GM12878 (cell line): ENCODE measurements around the gene SHQ1. TPM values are rescaled to one million over a fixed set of nuclear protein-coding genes. Genes with fewer than 3 reads are reported as not detected.

Experiments
- ATAC-seq: fragments of 200-7000 bp; cut with Tn5 transposase; 3 replicates; pipeline ENCODE4 v1.9.1; 2020; ENCODE audit warnings: mild to moderate bottlenecking, moderate library complexity
- BruUV-seq: library from RNA; stranded (reverse); fragments of 400-500 nt; replicated peaks from 2 replicates; lab custom pipeline; 2021; lab: Mats Ljungman, UMichigan
- CTCF ChIA-PET: fragments of 300-600 bp; sonication (Branson Sonifier 250); formaldehyde crosslinking; extraction: SDS; loops from one replicate; lab custom pipeline; 2021; ENCODE audit warnings: inconsistent platforms; lab: Yijun Ruan, JAX
- POLR2A ChIA-PET: fragments of 350-600 bp; formaldehyde crosslinking; extraction: SDS; loops from one replicate; lab custom pipeline; 2021; ENCODE audit warnings: inconsistent platforms; lab: Charles Lee
- RAD21 ChIA-PET: fragments of 300-600 bp; sonication (Branson Sonifier 250); formaldehyde crosslinking; loops from one replicate; lab custom pipeline; 2023; ENCODE audit warnings: antibody characterized with exemption; ENCODE audit not compliant: unreplicated experiment; lab: Charles Lee
- SMC1A ChIA-PET: fragments of 300-600 bp; sonication (Branson Sonifier 250); formaldehyde crosslinking; loops from one replicate; lab custom pipeline; 2023; ENCODE audit not compliant: unreplicated experiment, uncharacterized antibody; lab: Charles Lee
- DNase-seq: peaks from one replicate; pipeline ENCODE4 v3.0.0-alpha.2; 2011; ENCODE audit warnings: low read depth, low spot score
- FAIRE-seq: peaks from 3 replicates; lab custom pipeline; 2011; peaks lifted over from hg19 to GRCh38; lab: Jason Lieb, UNC
- H2AFZ ChIP-seq: 2 replicates; pipeline ENCODE4 v1.6.0; 2011; ENCODE audit warnings: low read depth, low read length, control low read depth; ENCODE audit not compliant: control insufficient read depth
- H3K27ac ChIP-seq: 2 replicates; pipeline ENCODE4 v1.5.1; 2011; ENCODE audit warnings: control low read depth; ENCODE audit not compliant: control insufficient read depth, insufficient read depth
- H3K27me3 ChIP-seq, 2 experiments: replicated peaks in 1 of 2; 2 replicates each; pipeline versions ENCODE4 v1.6.0 to v1.6.1; 2011; ENCODE audit warnings: low read length in 1 of 2; ENCODE audit not compliant: control insufficient read depth in 2 of 2, insufficient read depth in 2 of 2
- H3K36me3 ChIP-seq, 2 experiments: 2 replicates each; pipeline ENCODE4 v1.5.1; 2011; ENCODE audit warnings: low read length in 1 of 2; ENCODE audit not compliant: control insufficient read depth in 2 of 2, insufficient read depth in 2 of 2
- H3K4me1 ChIP-seq: 2 replicates; pipeline ENCODE4 v1.6.1; 2011; ENCODE audit warnings: mild to moderate bottlenecking, low read length, moderate library complexity, mixed read lengths; ENCODE audit not compliant: control insufficient read depth, insufficient read depth
- H3K4me2 ChIP-seq: 2 replicates; pipeline ENCODE4 v1.6.0; 2011; ENCODE audit warnings: control low read depth; ENCODE audit not compliant: control insufficient read depth, insufficient read depth
- H3K4me3 ChIP-seq: fragments of 200-600 bp; sonication (generic); 2 replicates; pipeline ENCODE4 v1.5.1; 2016
- H3K79me2 ChIP-seq: 2 replicates; pipeline ENCODE4 v1.6.0; 2011; ENCODE audit warnings: low read length; ENCODE audit not compliant: control insufficient read depth, insufficient read depth
- H3K9ac ChIP-seq: 2 replicates; pipeline ENCODE4 v1.8.0; 2011; ENCODE audit warnings: low read length, control low read depth, mixed read lengths; ENCODE audit not compliant: control insufficient read depth, insufficient read depth
- H3K9me3 ChIP-seq: replicated peaks from 3 replicates; pipeline ENCODE4 v1.5.1; 2011; ENCODE audit warnings: mild to moderate bottlenecking, low read length; ENCODE audit not compliant: control insufficient read depth, insufficient read depth
- H4K20me1 ChIP-seq: 2 replicates; pipeline ENCODE4 v1.6.0; 2011; ENCODE audit not compliant: control insufficient read depth, insufficient read depth
- ATF2 ChIP-seq: IDR thresholded peaks from 2 replicates; pipeline ENCODE4 v1.6.1; 2012; ENCODE audit warnings: low read length, inconsistent platforms
- BACH1 ChIP-seq: fragments of 450-650 bp; IDR thresholded peaks from 2 replicates; pipeline ENCODE4 v1.6.1; 2017; ENCODE audit warnings: mild to moderate bottlenecking, borderline replicate concordance
- CEBPB ChIP-seq, 2 experiments: fragments of 150-350 bp in 1 of 2; IDR thresholded peaks; 2 replicates each; pipeline ENCODE4 v1.6.1; 2012 to 2014; ENCODE audit warnings: low read depth in 2 of 2, low read length in 2 of 2, borderline replicate concordance in 1 of 2, inconsistent platforms in 1 of 2
- CHD1 ChIP-seq: IDR thresholded peaks from 2 replicates; pipeline ENCODE4 v1.6.1; 2012; ENCODE audit warnings: low read depth, low read length, improper control_type of control experiment
- E2F8 ChIP-seq: fragments of 450-650 bp; IDR thresholded peaks from 2 replicates; pipeline ENCODE4 v1.6.1; 2018; ENCODE audit warnings: mild to moderate bottlenecking, low read depth, moderate library complexity; ENCODE audit not compliant: partially characterized antibody
- FOXM1 ChIP-seq: IDR thresholded peaks from 2 replicates; pipeline ENCODE4 v1.6.1; 2012; ENCODE audit warnings: low read depth, mild to moderate bottlenecking, inconsistent platforms, low read length, moderate library complexity
- HSF1 ChIP-seq: fragments of 150-350 bp; IDR thresholded peaks from 2 replicates; pipeline ENCODE4 v1.6.1; 2014; ENCODE audit warnings: mild to moderate bottlenecking, low read depth, low read length
- IRF4 ChIP-seq: IDR thresholded peaks from 2 replicates; pipeline ENCODE4 v1.6.1; 2011; ENCODE audit warnings: low read depth, low read length
- NRF1 ChIP-seq: conservative IDR thresholded peaks from 2 replicates; pipeline ENCODE4 v1.6.1; 2011; ENCODE audit warnings: mild to moderate bottlenecking, low read depth, low read length, improper control_type of control experiment
- RAD51 ChIP-seq: fragments of 450-650 bp; IDR thresholded peaks from 2 replicates; pipeline ENCODE4 v1.6.1; 2016; ENCODE audit warnings: moderate library complexity, mild to moderate bottlenecking, inconsistent platforms
- RFX5 ChIP-seq: IDR thresholded peaks from 2 replicates; pipeline ENCODE4 v1.6.1; 2011; ENCODE audit warnings: low read depth, low read length, improper control_type of control experiment
- SMC3 ChIP-seq: IDR thresholded peaks from 2 replicates; pipeline ENCODE4 v1.6.1; 2011; ENCODE audit warnings: low read length, improper control_type of control experiment, borderline replicate concordance
- ZBTB40 ChIP-seq: fragments of 450-650 bp; IDR thresholded peaks from 2 replicates; pipeline ENCODE4 v1.6.1; 2016; ENCODE audit warnings: mild to moderate bottlenecking, moderate library complexity, borderline replicate concordance
- WGBS: methylation state at CpG from one replicate; pipeline ENCODE4 v1.1.6; 2016; ENCODE audit warnings: low lambda C conversion rate; ENCODE audit not compliant: insufficient replicate concordance, insufficient coverage; ENCODE audit errors: missing lambda C conversion rate; 5-methylcytosine and 5-hydroxymethylcytosine counted together
- in situ Hi-C: fragments of 300-500 bp; cut with MboI; formaldehyde crosslinking; loops from 9 replicates; pipeline ENCODE4 v1.14.3; 2018; ENCODE audit warnings: mixed read lengths
- intact Hi-C: fragments of 100-400 bp; cut with micrococcal nuclease; formaldehyde crosslinking; loops from one replicate; pipeline ENCODE4 v1.14.2; 2022; ENCODE audit not compliant: unreplicated experiment
- polyA plus RNA-seq, 11 experiments: library from polyadenylated mRNA; depleted of rRNA in 4 of 11; unstranded in 6 of 11; stranded (reverse) in 5 of 11; fragments of >200 nt; fragmentation: Nextera tagmentation in 4 of 11; fragmentation: Illumina TruSeq in 1 of 11; extraction: Ambion mirVana in 4 of 11; extraction: Trizol in 1 of 11; gene quantifications; 1 replicate in 1 of 11; 2 replicates in 10 of 11; pipeline versions ENCODE4 v1.2.1 to v1.2.3, GENCODE V29; 2011 to 2016; ENCODE audit warnings: inconsistent platforms in 2 of 11, missing spikeins in 2 of 11, low read depth in 1 of 11
- total RNA-seq, 4 experiments: library from RNA; depleted of rRNA in 3 of 4; stranded (reverse); fragments of >200 nt in 3 of 4; fragmentation: Illumina TruSeq in 1 of 4; extraction: Trizol in 1 of 4; gene quantifications; 2 replicates each; pipeline versions ENCODE4 v1.2.1 to v1.2.3, GENCODE V29; 2013 to 2021
- TF ChIP-seq, protein P1 (sequence below): fragments of 450-650 bp; IDR thresholded peaks from 2 replicates; pipeline ENCODE4 v1.6.1; 2017; ENCODE audit warnings: borderline replicate concordance

Gene SHQ1
- total and polyA plus RNA-seq, 10 of the 15 experiments (the other 5 are each of a cell fraction or from before 2014, with no cell fraction given), result 12.6 to 51.7 (median 24.5) TPM

DNA sequence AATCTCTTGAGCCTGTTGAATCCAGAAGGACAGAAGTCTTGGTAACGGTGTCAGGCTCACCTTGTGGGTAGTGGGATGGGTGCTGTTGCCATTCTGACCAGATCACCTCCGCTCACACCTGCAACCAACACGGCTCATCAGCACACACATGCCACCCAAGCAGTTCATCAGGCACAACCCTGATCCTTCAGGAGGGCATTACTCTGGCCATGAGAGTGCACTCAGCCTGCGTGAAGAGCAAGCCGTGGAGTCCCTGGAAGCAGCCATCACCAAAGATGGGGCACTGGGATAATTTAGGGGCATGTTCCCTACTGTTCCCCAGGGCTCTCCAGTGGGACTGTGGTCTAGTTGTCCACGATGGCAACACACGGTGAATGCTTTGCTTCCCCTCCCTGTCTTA is 120.5 kb downstream of the SHQ1 start:
- no peaks in the 10 kb centered on the region for H3K79me2 ChIP-seq
- TF ChIP-seq, protein P1, sequence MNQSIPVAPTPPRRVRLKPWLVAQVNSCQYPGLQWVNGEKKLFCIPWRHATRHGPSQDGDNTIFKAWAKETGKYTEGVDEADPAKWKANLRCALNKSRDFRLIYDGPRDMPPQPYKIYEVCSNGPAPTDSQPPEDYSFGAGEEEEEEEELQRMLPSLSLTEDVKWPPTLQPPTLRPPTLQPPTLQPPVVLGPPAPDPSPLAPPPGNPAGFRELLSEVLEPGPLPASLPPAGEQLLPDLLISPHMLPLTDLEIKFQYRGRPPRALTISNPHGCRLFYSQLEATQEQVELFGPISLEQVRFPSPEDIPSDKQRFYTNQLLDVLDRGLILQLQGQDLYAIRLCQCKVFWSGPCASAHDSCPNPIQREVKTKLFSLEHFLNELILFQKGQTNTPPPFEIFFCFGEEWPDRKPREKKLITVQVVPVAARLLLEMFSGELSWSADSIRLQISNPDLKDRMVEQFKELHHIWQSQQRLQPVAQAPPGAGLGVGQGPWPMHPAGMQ, result no peak
- no peak for TF ChIP-seq E2F8
- no peak for TF ChIP-seq CEBPB (IDR thresholded peaks at IDR 0.05; ENCODE audit: borderline replicate concordance in 1 of 2, low read depth in 2 of 2, low read length in 2 of 2)
- no peak for TF ChIP-seq BACH1
- no peak for TF ChIP-seq CHD1
- TF ChIP-seq SMC3, result no peak
- TF ChIP-seq RAD51, result no peak
- no peak for TF ChIP-seq IRF4
- no peak for TF ChIP-seq HSF1
- no peak for TF ChIP-seq ZBTB40
- TF ChIP-seq RFX5, result no peak
- TF ChIP-seq NRF1, result no peak
- TF ChIP-seq ATF2, result no peak
- no peak for TF ChIP-seq FOXM1

More for the DNA sequence above, 120.5 kb downstream of the SHQ1 start:
- no peaks in the 10 kb centered on the region for H3K36me3 ChIP-seq
- H3K4me3 ChIP-seq, result no peak overlapping the region
- H3K9ac ChIP-seq, result no peak overlapping the region
- in situ Hi-C loops (no loop called here), intact Hi-C loops (no loop called here)
- H3K9me3 ChIP-seq, result no peaks in the 10 kb centered on the region; the same call in 2 of the 3 replicates
- no peak overlapping the region for H2AFZ ChIP-seq
- RAD21 ChIA-PET, result no interaction called here
- ATAC-seq, result no peak
- FAIRE-seq, result no peak
- SMC1A ChIA-PET, result no interaction called here
- DNase-seq, result no peak
- H3K4me2 ChIP-seq, result no peak overlapping the region
- no peaks in the 10 kb centered on the region for H4K20me1 ChIP-seq
- WGBS, result 47% methylated on average over 7 of the region's 7 CpGs
- POLR2A ChIA-PET, result no interaction called here
- no peaks in the 10 kb centered on the region for H3K27me3 ChIP-seq
- no peak overlapping the region for H3K27ac ChIP-seq
- no TSS peak for BruUV-seq
- H3K4me1 ChIP-seq, result peaks cover 8% of the 10 kb centered on the region; the same call in 1 of the 2 replicates
- CTCF ChIA-PET, result no interaction called here
